Spinal cord (tissue), 10 donors: ENCODE measurements around the gene XRCC4. TPM values are rescaled to one million over a fixed set of nuclear protein-coding genes. Genes with fewer than 3 reads are reported as not detected.
A peak's percentile ranks its signal among the peaks of the same experiment; 100 is the strongest.
"Not testable (repeated sequence)": the region's sequence is repeated elsewhere in the genome, so short reads cannot be mapped to it uniquely, and the experiment has no call there.

ENCODE experiments used
- DNase-seq, 6 donors: peaks; one replicate each; pipeline versions ENCODE4 v3.0.0 to v3.0.0-alpha.2; 2013 to 2015; ENCODE audit warnings: low spot score in 6 of 6, low read depth in 4 of 6
- H3K27ac ChIP-seq: one replicate; pipeline ENCODE4 v1.5.1; 2013; ENCODE audit warnings: low read depth, low read length, control low read depth
- H3K27me3 ChIP-seq: one replicate; pipeline ENCODE4 v1.6.1; 2013; ENCODE audit warnings: low read length; ENCODE audit not compliant: control insufficient read depth, insufficient read depth
- H3K36me3 ChIP-seq: one replicate; pipeline ENCODE4 v1.6.1; 2013; ENCODE audit warnings: low read length; ENCODE audit not compliant: control insufficient read depth, insufficient read depth
- H3K4me1 ChIP-seq: one replicate; pipeline ENCODE4 v1.6.1; 2013; ENCODE audit warnings: low read length; ENCODE audit not compliant: control insufficient read depth, insufficient read depth
- H3K4me3 ChIP-seq: one replicate; pipeline ENCODE4 v1.5.1; 2013; ENCODE audit warnings: low read depth, low read length, control low read depth
- H3K9me3 ChIP-seq: one replicate; pipeline ENCODE4 v1.6.1; 2013; ENCODE audit warnings: low read length; ENCODE audit not compliant: control insufficient read depth, insufficient read depth
- WGBS: methylation state at CpG from one replicate; pipeline ENCODE4 v1.1.5; 2013; ENCODE audit warnings: missing lambda C conversion rate; ENCODE audit not compliant: insufficient coverage; 5-methylcytosine and 5-hydroxymethylcytosine counted together
- polyA plus RNA-seq, 2 donors: library from polyadenylated mRNA; unstranded; fragments of 120-200 nt; gene quantifications; one replicate each; pipeline ENCODE4 v1.2.1, GENCODE V29; 2013; ENCODE audit not compliant: insufficient read length in 2 of 2
- total RNA-seq, 2 donors: library from RNA; depleted of rRNA in 1 of 2; stranded (reverse); fragments of 120-200 nt in 1 of 2; fragments of >200 nt in 1 of 2; gene quantifications; one replicate each; pipeline versions ENCODE4 v1.2.3 to v1.2.4, GENCODE V29; 2013 to 2014
- donor health status: healthy.

The XRCC4 gene
- total and polyA plus RNA-seq, 4 donors, result 7.6 to 13.2 (median 9.7) TPM

DNA sequence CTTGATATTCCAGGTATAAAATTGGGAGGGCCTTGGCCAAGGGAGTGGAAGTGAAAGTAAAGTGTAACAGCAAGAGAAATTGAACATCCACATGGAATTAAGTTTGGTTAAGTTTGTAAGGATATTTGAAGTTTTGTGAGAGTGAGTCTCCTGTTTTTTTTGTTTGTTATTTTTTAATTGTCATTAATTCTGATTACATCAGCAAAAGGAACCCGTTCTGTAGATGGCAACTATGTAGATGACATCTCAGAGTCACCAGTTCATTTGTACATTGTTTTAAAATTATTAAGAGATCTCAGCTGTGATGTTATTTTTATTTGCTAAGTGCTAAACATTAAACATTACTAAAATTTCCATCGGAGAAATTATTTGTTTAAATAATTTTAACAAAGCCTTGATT lies 65.2 kb downstream of the XRCC4 start:
- H3K27me3 ChIP-seq, result no peaks in the 10 kb centered on the region
- no CpG with 5 or more reads among the region's 2 CpGs for WGBS
- H3K27ac ChIP-seq, result no peak overlapping the region
- DNase-seq, result no peak
- H3K9me3 ChIP-seq, result no peaks in the 10 kb centered on the region
- no peaks in the 10 kb centered on the region for H3K36me3 ChIP-seq
- H3K4me3 ChIP-seq, result no peak overlapping the region
- no peaks in the 10 kb centered on the region for H3K4me1 ChIP-seq

DNA sequence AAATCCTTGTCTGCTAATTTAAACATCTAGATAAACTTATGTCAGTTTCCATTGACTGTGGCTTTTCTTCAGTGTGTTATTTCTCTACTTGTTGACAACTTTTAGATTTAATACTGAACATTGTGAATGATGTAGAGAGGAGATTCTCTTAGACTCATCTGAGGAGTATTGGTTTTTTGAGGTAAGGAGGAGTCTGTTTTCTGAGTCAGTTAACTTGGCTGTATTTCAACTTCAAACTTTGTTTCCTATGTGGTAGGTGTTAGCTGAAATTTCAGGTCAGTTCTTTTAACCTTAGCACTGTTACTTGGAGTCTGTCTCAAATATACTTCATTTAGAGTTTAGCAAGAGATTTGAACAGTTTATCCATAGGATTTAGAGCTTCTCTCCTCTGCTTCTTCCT lies 67.9 kb downstream of the XRCC4 start:
- no peak for DNase-seq
- no peak overlapping the region for H3K4me3 ChIP-seq
- no peaks in the 10 kb centered on the region for H3K36me3 ChIP-seq
- no peaks in the 10 kb centered on the region for H3K4me1 ChIP-seq
- H3K9me3 ChIP-seq, result no peaks in the 10 kb centered on the region
- H3K27me3 ChIP-seq, result no peaks in the 10 kb centered on the region
- no peak overlapping the region for H3K27ac ChIP-seq

DNA sequence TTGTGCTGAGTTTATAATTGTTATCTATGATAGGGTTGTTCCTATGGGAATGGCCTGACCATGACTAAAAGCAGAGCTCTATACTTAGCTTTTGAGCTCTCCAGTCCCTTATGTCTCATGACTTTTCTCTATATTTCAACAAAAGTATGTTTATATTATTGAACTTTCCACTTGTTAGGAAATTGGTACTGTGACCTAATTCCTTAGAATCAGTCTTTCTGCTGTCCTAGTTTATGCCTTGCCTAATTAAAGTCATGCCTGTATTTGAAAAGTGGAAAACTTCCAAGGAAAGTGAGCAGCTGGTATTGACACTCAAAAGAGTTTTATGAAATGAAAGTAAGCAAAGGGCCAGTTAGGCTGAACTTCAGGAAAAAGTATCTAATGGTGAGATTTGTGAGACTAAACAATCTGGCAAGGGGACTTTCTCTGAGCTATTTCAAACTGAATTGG lies 68.6 kb downstream of the XRCC4 start:
- DNase-seq, result peak in 1 of 6 donors; percentile 7
- no peaks in the 10 kb centered on the region for H3K4me1 ChIP-seq
- H3K27me3 ChIP-seq, result no peaks in the 10 kb centered on the region
- H3K27ac ChIP-seq, result peak overlapping the region; percentile 25
- H3K9me3 ChIP-seq, result no peaks in the 10 kb centered on the region
- no peak overlapping the region for H3K4me3 ChIP-seq
- H3K36me3 ChIP-seq, result no peaks in the 10 kb centered on the region

DNA sequence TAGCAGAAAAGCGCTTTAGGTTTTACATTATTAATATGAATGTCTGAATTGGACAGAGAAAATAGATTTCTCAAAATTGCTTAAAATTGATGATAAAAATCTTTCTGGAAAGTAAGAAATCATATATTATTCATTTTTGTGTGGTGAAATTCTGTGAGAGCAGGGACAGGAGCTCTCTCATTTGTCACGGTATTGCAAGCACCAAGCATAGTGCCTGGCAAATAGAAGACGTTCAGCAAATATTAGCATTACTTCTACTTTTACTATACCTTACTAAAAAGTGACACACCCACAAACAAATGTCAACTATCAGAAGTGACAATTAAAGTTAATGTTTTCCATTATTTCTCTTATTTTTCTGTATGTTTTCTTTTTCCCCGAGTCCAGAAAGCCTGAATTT lies 69.1 kb downstream of the XRCC4 start:
- H3K27me3 ChIP-seq, result no peaks in the 10 kb centered on the region
- no peak overlapping the region for H3K27ac ChIP-seq
- H3K9me3 ChIP-seq, result no peaks in the 10 kb centered on the region
- H3K4me3 ChIP-seq, result no peak overlapping the region
- H3K36me3 ChIP-seq, result no peaks in the 10 kb centered on the region
- no peak for DNase-seq
- no CpG with 5 or more reads among the region's 4 CpGs for WGBS
- H3K4me1 ChIP-seq, result no peaks in the 10 kb centered on the region

DNA sequence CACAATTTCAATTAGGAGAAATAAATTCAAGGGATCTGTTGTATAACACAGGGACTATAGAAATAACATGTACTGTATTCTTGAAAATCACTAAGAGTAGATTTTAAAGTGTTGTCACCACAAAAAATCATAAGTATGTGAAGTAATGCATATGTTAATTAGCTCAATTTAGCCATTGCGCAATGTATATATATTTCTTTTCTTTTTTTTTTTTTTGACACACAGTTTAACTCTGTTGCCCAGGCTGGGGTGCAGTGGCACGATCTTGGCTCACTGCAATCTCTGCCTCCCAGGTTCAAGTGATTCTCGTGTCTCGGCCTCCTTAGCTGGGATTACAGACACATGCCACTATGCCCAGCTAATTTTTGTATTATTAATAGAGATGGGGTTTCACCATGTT lies 70.2 kb downstream of the XRCC4 start:
- Histone ChIP-seq H3K36me3 (no peaks in the 10 kb centered on the region), H3K4me1 (no peaks in the 10 kb centered on the region), H3K9me3 (no peaks in the 10 kb centered on the region), H3K27me3 (no peaks in the 10 kb centered on the region), H3K4me3 (no peak overlapping the region), H3K27ac (no peak overlapping the region)
- WGBS, result 100% methylated on average over 2 of the region's 4 CpGs
- DNase-seq, result no peak

DNA sequence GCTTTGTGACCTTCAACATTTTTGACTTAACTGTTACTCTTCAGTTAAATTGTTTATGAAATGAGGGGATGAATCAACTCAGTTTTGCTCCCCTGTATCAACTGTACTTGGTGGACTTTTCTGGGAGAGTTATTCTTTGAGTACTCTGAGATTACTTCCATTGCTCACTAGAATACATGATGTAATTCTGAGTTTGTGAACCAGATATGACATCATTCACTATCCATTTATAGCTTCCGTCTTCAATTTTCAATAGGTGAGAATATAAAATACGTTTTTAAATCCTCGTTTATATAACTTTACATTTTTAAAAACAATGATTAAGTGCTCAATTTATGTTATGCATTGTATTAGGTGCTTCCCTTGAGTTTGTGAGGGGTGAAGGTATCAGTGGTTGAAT lies 71.0 kb downstream of the XRCC4 start:
- WGBS, result no CpG with 5 or more reads among the region's 3 CpGs
- no peak for DNase-seq
- Histone ChIP-seq H3K4me3 (no peak overlapping the region), H3K9me3 (no peaks in the 10 kb centered on the region), H3K36me3 (no peaks in the 10 kb centered on the region), H3K27me3 (no peaks in the 10 kb centered on the region), H3K27ac (no peak overlapping the region), H3K4me1 (no peaks in the 10 kb centered on the region)

DNA sequence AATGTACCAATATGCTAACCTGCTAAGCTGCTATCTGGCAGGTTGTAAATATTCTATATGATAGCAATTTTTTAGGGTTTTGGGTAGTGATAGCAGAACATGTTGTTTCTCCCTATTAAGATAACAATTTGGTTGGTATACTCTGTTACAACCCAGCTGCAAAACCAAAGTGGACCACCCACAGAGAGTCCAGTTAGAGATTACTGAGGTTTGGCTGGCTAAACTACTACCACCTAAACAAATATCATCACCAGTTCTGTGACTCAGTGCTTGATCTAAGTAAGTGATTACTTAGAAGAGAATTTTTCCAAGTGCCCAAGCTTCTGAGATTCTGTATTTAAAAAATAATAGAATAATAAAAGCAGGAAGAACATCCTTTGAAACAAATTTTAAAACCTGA lies 72.3 kb downstream of the XRCC4 start:
- Histone ChIP-seq H3K36me3 (no peaks in the 10 kb centered on the region), H3K27me3 (no peaks in the 10 kb centered on the region), H3K4me1 (no peaks in the 10 kb centered on the region), H3K27ac (no peak overlapping the region), H3K4me3 (no peak overlapping the region), H3K9me3 (no peaks in the 10 kb centered on the region)
- no peak for DNase-seq

DNA sequence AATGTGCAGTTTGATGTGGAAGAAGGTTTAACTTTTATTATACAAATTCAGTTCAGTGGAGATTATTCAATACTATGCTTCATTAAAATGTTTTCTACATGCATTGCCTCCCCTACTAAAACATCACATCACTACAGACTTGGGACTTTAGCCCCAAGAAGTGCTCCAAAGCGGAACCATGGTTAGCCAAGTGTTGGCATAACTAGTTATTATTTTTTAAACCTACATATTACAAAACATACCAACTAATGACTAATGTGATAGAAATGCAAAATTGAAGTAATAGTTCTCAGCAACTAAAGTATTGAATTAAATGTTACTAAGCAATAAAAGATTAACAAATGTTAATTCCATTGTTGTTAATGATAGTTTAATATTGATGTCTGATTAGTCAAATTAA lies 74.5 kb downstream of the XRCC4 start:
- no peaks in the 10 kb centered on the region for H3K4me1 ChIP-seq
- WGBS, result no CpG with 5 or more reads among the region's 1 CpG
- no peaks in the 10 kb centered on the region for H3K9me3 ChIP-seq
- H3K36me3 ChIP-seq, result no peaks in the 10 kb centered on the region
- H3K27me3 ChIP-seq, result no peaks in the 10 kb centered on the region
- no peak for DNase-seq
- H3K4me3 ChIP-seq, result no peak overlapping the region
- no peak overlapping the region for H3K27ac ChIP-seq

DNA sequence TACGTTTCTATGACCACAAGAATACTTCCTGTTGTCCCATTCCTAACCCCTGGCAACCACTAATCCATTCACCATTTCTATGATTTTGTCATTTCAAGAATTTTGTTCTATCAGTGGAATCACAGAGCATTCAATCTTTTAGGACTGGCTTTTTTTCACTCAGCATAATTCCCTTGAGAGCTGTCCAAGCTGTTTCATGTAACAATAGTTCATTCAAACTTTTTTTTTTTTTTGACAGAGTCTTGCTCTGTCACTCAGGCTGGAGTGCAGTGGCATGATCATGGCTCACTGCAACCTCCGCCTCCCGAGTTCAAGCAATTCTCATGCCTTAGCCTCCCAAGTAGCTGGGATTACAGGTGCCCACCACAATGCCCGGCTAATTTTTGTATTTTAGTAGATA lies 75.6 kb downstream of the XRCC4 start:
- H3K36me3 ChIP-seq, H3K27me3 ChIP-seq, H3K4me3 ChIP-seq, H3K27ac ChIP-seq, H3K4me1 ChIP-seq, H3K9me3 ChIP-seq: not testable (repeated sequence)
- 80% methylated on average over 1 of the region's 4 CpGs for WGBS
- DNase-seq, result peak in 1 of 6 donors; percentile 15

DNA sequence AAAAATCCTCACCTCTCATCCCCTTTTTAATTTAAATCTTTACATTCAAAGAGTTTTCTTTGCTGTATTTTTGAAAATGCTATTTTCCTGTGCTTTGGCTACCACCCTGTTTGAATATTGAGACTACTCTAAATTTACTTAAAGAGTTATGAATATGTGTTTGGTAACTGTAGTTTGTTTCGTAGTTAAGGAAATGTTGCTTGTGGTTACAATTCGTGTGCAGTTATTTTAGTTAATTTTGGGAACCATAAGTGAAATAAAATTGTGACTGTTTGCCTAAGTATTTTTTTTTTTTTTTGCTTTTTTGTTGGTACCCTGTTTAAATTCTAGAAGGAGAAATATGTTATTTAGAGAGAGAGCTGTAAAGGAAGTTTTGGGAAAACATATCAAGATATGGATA lies 78.7 kb downstream of the XRCC4 start:
- H3K27me3 ChIP-seq, result no peaks in the 10 kb centered on the region
- no peak for DNase-seq
- no peaks in the 10 kb centered on the region for H3K36me3 ChIP-seq
- H3K27ac ChIP-seq, result no peak overlapping the region
- 94% methylated on average over 2 of the region's 2 CpGs for WGBS
- H3K4me3 ChIP-seq, result no peak overlapping the region
- no peaks in the 10 kb centered on the region for H3K9me3 ChIP-seq
- H3K4me1 ChIP-seq, result no peaks in the 10 kb centered on the region

DNA sequence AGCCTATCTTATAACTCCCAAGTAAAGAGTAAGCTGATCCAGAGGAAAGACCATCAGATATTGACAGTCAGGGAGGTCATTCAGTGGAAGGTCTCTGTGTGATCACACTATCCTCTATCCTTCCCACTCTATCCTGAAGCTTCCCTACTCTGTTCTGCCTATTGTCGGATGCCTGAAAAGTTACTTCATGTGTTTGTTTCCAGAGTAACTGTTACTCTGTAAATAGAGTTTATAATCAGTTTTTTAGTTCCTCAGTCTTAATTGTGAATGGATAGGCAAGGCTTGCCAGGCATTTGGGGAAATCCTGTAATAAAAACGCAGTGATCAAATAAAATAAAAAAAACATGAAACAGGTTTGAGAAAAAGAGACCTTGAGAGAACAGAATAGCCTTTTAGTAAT lies 79.8 kb downstream of the XRCC4 start:
- Histone ChIP-seq H3K9me3 (no peaks in the 10 kb centered on the region), H3K27me3 (no peaks in the 10 kb centered on the region), H3K4me1 (no peaks in the 10 kb centered on the region), H3K36me3 (no peaks in the 10 kb centered on the region), H3K4me3 (no peak overlapping the region), H3K27ac (no peak overlapping the region)
- DNase-seq, result peak in 1 of 6 donors; percentile 2
- no CpG with 5 or more reads among the region's 2 CpGs for WGBS
